Common myeloid progenitor, CD34-positive (primary cell): ENCODE results near the gene GRID2.

ENCODE experiments used
- CTCF ChIA-PET: fragments of 350-600 bp; sonication (Branson Sonifier 250); formaldehyde crosslinking; loops from one replicate; lab custom pipeline; 2021; ENCODE audit warnings: antibody characterized with exemption; lab: Charles Lee
- POLR2A ChIA-PET: fragments of 350-600 bp; sonication (Branson Sonifier 250); formaldehyde crosslinking; loops from one replicate; lab custom pipeline; 2021; ENCODE audit warnings: antibody characterized with exemption; lab: Charles Lee
- DNase-seq, 3 donors: peaks; one replicate each; pipeline versions ENCODE4 v3.0.0 to v3.0.0-alpha.2; 2013
- H3K27ac ChIP-seq, 2 experiments: 1 replicate in 1 of 2; 2 replicates in 1 of 2; pipeline ENCODE4 v1.7.0; 2013; ENCODE audit warnings: inconsistent platforms in 2 of 2, low read length in 2 of 2, mild to moderate bottlenecking in 2 of 2, low read depth in 1 of 2, moderate library complexity in 1 of 2; ENCODE audit not compliant: severe bottlenecking in 2 of 2, insufficient read depth in 1 of 2, poor library complexity in 1 of 2
- H3K27me3 ChIP-seq, 5 experiments: replicated peaks in 2 of 5; 1 replicate in 3 of 5; 2 replicates in 2 of 5; pipeline versions ENCODE4 v1.6.1 to v1.7.0; 2013; ENCODE audit warnings: low read length in 4 of 5, mild to moderate bottlenecking in 2 of 5, moderate library complexity in 2 of 5, inconsistent platforms in 1 of 5; ENCODE audit not compliant: insufficient read depth in 5 of 5, control insufficient read depth in 4 of 5
- H3K36me3 ChIP-seq, 4 experiments: 1 replicate in 2 of 4; 2 replicates in 2 of 4; pipeline versions ENCODE4 v1.6.1 to v1.7.0; 2013; ENCODE audit warnings: low read length in 3 of 4, control low read depth in 1 of 4, mild to moderate bottlenecking in 1 of 4; ENCODE audit not compliant: control insufficient read depth in 4 of 4, insufficient read depth in 4 of 4
- H3K4me1 ChIP-seq, 4 experiments: 1 replicate in 3 of 4; 2 replicates in 1 of 4; pipeline versions ENCODE4 v1.6.1 to v1.7.1; 2013; ENCODE audit warnings: low read length in 3 of 4, mild to moderate bottlenecking in 3 of 4, control low read depth in 1 of 4, inconsistent platforms in 1 of 4, moderate library complexity in 1 of 4; ENCODE audit not compliant: control insufficient read depth in 4 of 4, insufficient read depth in 4 of 4; ENCODE audit errors: control extremely low read depth in 1 of 4
- H3K4me3 ChIP-seq, 7 experiments: 1 replicate in 4 of 7; 2 replicates in 3 of 7; pipeline versions ENCODE4 v1.5.1 to v1.7.0; 2013; ENCODE audit warnings: mild to moderate bottlenecking in 7 of 7, low read length in 6 of 7, moderate library complexity in 6 of 7, inconsistent platforms in 2 of 7, low read depth in 2 of 7, control low read depth in 1 of 7; ENCODE audit not compliant: insufficient read depth in 4 of 7, control insufficient read depth in 1 of 7; ENCODE audit errors: extremely low read depth in 1 of 7
- H3K9me3 ChIP-seq, 5 experiments: 1 replicate in 4 of 5; 2 replicates in 1 of 5; pipeline versions ENCODE4 v1.6.1 to v1.7.1; 2013; ENCODE audit warnings: low read length in 4 of 5, mild to moderate bottlenecking in 2 of 5, inconsistent platforms in 1 of 5, low read depth in 1 of 5, moderate library complexity in 1 of 5; ENCODE audit not compliant: control insufficient read depth in 4 of 5, insufficient read depth in 2 of 5; ENCODE audit errors: control extremely low read depth in 1 of 5
- WGBS: methylation state at CpG from one replicate; pipeline ENCODE4 v1.1.5; 2013; ENCODE audit not compliant: insufficient coverage; 5-methylcytosine and 5-hydroxymethylcytosine counted together

Gene GRID2

DNA sequence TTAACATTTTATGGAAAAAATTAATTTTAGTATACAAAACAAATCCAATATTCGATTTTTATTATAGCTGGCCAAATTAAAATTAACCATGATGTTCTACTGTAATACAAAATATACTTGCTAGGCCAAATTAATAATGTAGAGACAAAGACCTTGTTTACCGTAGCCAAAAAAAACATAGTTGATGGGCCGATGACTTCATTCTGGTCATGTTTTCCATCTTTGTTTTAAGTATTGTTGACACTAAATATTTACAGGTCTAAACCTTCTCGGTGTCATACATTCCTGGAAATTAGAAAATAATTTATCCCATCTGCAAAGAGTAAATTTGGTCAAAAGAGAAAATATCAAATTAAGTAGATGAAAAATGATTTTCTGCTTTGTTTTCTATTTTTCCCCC lies 698.5 kb downstream of the GRID2 start:
- no peak overlapping the region for H3K4me3 ChIP-seq
- H3K27me3 ChIP-seq, result no peaks in the 10 kb centered on the region
- no peaks in the 10 kb centered on the region for H3K4me1 ChIP-seq
- H3K9me3 ChIP-seq, result no peaks in the 10 kb centered on the region
- H3K27ac ChIP-seq, result no peak overlapping the region
- CTCF ChIA-PET, result no interaction called here
- H3K36me3 ChIP-seq, result no peaks in the 10 kb centered on the region
- DNase-seq, result no peak
- WGBS, result no CpG with 5 or more reads among the region's 4 CpGs
- POLR2A ChIA-PET, result interaction anchor here (0.6 kb wide), 1 partner anchor 756 kb away, joined by 4 read pairs; no protein-coding TSS in a partner anchor

DNA sequence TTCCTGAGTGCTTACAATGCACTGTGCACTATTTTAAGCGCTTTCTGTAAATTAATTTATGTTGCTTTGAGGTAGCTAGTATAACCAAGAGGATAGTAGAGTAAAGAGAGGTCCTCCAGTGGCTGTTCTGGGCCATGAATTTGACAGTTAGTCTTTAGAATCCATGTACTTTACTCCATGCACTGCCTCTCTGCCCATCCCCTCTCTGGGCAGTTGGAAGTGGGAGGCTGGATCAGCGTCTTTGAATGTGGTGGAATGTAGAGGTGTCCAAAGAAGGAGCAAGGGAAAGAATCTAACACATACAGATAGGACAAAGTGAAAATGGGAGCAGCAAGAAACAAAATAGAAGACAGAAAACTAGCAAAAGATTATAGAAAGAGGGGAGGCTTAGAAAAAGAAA lies 712.6 kb downstream of the GRID2 start:
- no peak for DNase-seq
- no peak overlapping the region for H3K4me3 ChIP-seq
- no CpG with 5 or more reads among the region's 2 CpGs for WGBS
- no peaks in the 10 kb centered on the region for H3K4me1 ChIP-seq
- ChIA-PET CTCF (no interaction called here), POLR2A (no interaction called here)
- no peaks in the 10 kb centered on the region for H3K9me3 ChIP-seq
- H3K27me3 ChIP-seq, result no peaks in the 10 kb centered on the region
- H3K36me3 ChIP-seq, result no peaks in the 10 kb centered on the region
- H3K27ac ChIP-seq, result no peak overlapping the region

DNA sequence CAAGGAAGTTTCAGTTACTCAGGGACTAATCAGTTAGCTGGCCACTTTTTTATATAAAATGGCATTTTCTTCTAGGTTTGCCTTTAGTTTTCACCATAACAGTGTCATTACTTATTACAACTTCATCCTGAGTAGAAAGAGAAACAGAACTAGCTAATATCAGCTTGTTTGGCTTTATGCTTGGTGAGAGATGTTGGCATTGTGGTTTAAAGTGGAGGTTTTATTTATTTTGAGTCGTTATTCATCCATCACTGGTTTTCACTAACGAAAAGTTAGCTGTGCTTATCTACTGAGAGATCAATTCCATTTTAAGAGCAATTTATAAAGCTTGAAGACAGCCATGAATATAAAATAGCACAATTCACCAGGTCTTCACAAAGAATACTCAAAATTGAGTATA lies 714.5 kb downstream of the GRID2 start:
- Histone ChIP-seq H3K27ac (no peak overlapping the region), H3K36me3 (no peaks in the 10 kb centered on the region), H3K4me1 (no peaks in the 10 kb centered on the region), H3K9me3 (no peaks in the 10 kb centered on the region), H3K27me3 (no peaks in the 10 kb centered on the region), H3K4me3 (no peak overlapping the region)
- ChIA-PET CTCF (no interaction called here), POLR2A (no interaction called here)
- WGBS, result no CpG with 5 or more reads among the region's 2 CpGs
- peak in 1 of 3 donors; percentile 1 for DNase-seq

DNA sequence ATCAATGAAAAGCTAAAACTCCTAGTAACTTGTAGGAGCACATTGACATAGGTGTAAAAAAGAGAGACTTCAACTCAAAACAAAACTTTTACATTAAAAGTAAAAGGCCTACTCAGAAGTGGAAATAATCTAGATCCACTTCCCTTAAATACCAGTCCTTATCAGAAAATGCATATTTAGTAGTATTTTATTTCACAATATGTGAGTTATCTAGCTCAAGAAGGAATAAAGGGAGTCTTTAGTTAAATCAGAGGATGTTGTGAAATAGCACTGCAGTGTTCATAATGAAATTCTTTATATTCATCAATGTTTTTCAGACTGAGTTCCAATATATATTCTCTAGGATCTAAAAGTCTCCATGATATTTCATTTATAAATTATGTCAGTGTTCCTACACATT lies 715.0 kb downstream of the GRID2 start:
- peak in 1 of 3 donors; percentile 3 for DNase-seq
- ChIA-PET POLR2A (no interaction called here), CTCF (no interaction called here)
- no peak overlapping the region for H3K4me3 ChIP-seq
- no peak overlapping the region for H3K27ac ChIP-seq
- no peaks in the 10 kb centered on the region for H3K27me3 ChIP-seq
- no peaks in the 10 kb centered on the region for H3K9me3 ChIP-seq
- no peaks in the 10 kb centered on the region for H3K4me1 ChIP-seq
- no peaks in the 10 kb centered on the region for H3K36me3 ChIP-seq

DNA sequence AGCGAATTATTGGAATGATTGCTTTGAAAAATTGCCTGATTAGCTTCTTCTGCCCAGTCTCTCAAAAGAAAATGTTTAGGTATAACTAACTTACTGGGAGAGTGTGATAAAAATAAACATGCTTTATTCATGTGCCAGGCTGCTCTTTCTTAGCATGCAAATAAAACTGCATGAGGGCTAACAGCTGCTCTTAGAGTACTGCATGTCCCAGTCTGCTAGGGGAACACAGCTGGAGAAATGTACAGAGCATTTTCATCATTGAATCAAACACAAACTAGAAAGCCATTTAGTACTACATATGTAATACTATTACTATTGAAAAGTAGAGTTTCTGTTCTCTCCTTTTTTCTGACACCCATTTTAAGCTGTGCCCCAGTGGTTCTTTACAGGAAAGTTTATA lies 726.0 kb downstream of the GRID2 start:
- no peak for DNase-seq
- Histone ChIP-seq H3K4me1 (no peaks in the 10 kb centered on the region), H3K27me3 (no peaks in the 10 kb centered on the region), H3K4me3 (no peak overlapping the region), H3K27ac (no peak overlapping the region), H3K36me3 (no peaks in the 10 kb centered on the region), H3K9me3 (no peaks in the 10 kb centered on the region)
- CTCF ChIA-PET, result no interaction called here
- WGBS, result no CpG with 5 or more reads among the region's 1 CpG
- POLR2A ChIA-PET, result no interaction called here

DNA sequence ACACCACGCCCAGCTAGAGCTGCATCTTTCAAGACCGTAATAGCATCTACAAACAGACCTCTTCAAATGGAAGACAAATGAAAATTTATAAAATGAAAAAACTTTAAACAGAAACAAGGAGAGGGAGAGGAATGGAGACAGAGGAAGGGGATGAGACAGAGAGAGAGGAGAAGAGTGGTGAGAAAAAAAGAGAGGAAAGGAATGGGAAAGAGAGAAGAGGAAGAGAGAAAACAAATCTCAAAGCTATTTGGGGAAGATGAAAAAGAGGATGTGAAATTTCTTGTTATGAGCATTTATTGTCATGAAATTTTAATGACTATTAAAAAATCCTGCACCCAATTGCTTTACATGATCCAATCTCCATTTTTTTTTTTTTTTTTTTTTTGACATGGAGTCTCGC lies 726.9 kb downstream of the GRID2 start:
- Histone ChIP-seq H3K4me3 (no peak overlapping the region), H3K4me1 (no peaks in the 10 kb centered on the region), H3K9me3 (no peaks in the 10 kb centered on the region), H3K36me3 (no peaks in the 10 kb centered on the region), H3K27ac (no peak overlapping the region), H3K27me3 (no peaks in the 10 kb centered on the region)
- CTCF ChIA-PET, result no interaction called here
- no peak for DNase-seq
- POLR2A ChIA-PET, result no interaction called here
- WGBS, result no CpG with 5 or more reads among the region's 3 CpGs

DNA sequence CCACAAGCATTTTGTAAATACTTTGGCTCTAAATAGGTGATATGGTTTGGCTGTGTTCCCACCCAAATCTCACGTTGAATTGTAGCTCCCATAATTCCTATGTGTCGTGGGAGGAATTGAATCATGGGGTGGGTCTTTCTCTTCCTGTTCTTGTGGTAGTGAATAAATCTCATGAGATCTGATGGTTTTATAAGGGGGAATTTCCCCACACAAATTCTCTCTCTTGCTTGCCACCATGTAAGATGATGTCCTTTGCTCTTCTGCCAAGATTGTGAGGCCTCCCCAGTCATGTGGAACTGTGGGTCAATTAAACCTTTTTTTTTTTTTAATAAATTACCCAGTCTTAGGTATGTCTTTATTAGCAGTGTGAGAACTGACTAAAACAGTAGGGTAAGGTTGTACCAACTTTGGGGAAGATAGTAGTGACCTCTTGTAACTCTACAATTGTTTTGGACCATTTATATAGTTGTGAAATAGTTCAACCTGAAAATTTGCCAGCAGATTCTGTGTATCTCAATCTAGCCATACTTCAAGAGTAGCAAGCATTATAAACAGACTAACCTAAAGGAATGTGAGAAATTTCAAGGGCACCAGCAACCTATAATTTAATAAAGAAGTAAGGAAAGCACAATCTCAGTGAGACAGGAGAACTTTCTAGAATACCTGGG lies 727.8 kb downstream of the GRID2 start:
- WGBS, result no CpG with 5 or more reads among the region's 2 CpGs
- Histone ChIP-seq H3K27ac (no peak overlapping the region), H3K4me1 (no peaks in the 10 kb centered on the region), H3K36me3 (no peaks in the 10 kb centered on the region), H3K27me3 (no peaks in the 10 kb centered on the region), H3K4me3 (no peak overlapping the region), H3K9me3 (no peaks in the 10 kb centered on the region)
- DNase-seq, result no peak
- CTCF ChIA-PET, result no interaction called here
- POLR2A ChIA-PET, result no interaction called here
